GM21619 (cell line): ENCODE results near the gene KCNMB3.
A peak's percentile ranks its signal among the peaks of the same experiment; 100 is the strongest.
"Not testable (repeated sequence)": the region's sequence is repeated elsewhere in the genome, so short reads cannot be mapped to it uniquely, and the experiment has no call there.

Source experiments
- ATAC-seq: cut with Tn5 transposase; IDR thresholded peaks from one replicate; pipeline ENCODE4 v1.9.1; 2021; ENCODE audit not compliant: unreplicated experiment

The KCNMB3 gene, protein sequence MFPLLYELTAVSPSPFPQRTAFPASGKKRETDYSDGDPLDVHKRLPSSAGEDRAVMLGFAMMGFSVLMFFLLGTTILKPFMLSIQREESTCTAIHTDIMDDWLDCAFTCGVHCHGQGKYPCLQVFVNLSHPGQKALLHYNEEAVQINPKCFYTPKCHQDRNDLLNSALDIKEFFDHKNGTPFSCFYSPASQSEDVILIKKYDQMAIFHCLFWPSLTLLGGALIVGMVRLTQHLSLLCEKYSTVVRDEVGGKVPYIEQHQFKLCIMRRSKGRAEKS

DNA sequence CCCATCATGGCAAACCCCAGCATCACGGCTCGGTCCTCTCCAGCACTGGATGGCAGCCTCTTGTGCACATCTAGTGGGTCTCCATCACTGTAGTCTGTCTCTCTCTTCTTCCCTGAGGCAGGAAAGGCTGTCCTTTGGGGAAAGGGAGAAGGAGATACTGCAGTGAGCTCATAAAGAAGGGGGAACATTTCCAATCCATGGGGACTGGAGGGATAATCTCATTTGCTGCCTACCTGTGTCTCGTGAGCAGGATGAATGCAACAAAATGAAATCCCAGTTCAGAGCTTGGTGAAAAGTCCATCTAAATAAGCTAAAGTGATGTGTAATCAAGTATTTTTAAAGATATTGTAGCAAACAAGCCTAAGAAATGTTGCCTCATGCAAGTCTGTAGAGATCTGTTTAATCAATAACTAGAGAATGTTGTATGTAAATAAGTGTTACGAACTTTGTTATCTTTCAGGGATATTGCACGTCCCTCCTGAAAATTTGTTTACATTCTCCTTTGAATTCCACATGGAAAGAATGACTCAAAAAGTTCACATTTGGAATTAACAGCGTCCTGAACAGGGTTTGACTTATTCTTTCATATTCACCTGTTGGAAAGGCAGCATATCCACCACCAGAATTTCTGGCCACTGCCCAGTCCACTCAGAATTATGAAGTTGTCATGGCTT, at the start of gene KCNMB3:
KCNMB3 (minus strand) TSS at position 312 of the 674 bp plus-strand sequence; CDS start at position 188, 124 bp downstream.
- no peak for ATAC-seq

DNA sequence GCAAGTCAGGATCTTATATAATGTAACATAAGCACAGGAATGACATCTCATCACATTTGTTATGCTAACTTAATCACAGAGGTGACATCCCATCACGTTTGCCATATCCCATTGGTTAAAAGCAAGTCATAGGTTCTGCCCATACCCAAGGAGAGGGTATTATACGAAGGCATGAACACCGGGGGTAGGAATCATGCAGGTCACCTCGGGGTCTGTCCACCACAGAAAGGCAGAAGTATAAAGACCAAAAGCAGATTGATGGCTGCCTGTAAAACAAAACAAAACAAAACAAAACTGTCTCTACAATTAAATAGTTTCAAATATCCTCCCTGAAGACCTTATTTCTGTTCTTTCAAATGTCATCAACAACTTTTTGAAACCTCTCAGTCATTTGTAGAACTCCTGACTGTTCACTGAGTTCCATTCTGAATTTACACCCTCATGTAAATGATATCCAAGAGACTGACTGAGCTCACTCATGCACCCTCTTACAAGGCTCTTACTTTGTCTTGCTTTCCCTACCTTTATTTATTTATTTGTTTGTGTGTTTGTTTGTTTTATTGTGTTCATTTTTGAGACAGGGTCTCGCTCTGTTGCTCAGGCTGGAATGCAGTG, 49.2 kb upstream of the KCNMB3 start:
- peak; percentile 70 for ATAC-seq

DNA sequence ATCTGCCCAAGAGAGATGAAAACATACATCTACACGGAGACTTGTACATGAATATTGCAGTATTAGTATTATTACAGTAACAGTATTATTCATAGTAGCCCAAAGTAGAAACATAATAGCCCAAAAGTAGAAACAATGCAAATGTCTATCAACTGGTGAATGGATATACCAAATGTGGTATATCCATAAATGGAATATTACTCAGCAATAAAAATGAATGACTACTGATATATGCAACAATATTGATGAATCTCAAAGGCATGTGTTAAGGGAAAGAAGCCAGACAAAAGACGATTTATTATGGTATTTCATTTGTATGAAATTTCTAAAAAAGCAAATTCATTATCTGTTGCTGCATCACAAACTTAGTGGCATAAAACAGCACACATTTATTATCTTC, 48.4 kb upstream of the KCNMB3 start:
- ATAC-seq: no peak

DNA sequence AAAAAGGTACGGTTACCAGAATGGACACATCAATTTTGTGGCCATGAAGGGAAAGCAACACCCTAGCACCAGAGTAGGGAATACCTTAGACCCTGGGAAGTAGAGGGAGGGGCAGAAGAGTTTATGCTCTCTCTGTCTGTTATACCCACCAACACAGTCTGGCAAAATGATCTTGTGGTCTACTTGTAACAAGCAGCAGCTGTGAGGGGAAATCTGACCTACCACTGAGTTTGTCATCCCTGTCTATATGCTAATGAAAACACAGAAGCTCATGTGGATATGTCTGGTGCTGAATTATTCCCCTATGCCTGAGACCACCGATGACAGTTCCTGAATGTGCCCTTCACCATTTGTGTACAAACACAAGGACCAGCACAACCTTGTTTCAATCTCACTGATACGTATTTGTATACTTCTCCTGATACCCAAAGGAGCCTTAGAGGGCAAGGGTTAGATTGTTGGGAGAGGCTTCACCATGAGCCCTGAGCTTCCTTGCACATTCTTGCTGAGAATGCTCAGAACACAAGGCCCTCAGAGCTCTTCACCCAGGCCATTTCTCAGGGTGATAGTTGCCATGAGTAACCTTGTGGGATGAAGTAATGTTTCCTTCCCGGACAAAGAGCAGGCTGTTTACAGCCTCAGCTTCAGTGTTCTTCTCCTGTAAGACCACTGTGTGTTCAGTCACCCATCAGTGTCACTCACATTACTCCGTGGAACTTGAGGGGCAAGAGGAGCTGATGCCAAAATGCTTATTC, 47.2 kb upstream of the KCNMB3 start:
- ATAC-seq: no peak

DNA sequence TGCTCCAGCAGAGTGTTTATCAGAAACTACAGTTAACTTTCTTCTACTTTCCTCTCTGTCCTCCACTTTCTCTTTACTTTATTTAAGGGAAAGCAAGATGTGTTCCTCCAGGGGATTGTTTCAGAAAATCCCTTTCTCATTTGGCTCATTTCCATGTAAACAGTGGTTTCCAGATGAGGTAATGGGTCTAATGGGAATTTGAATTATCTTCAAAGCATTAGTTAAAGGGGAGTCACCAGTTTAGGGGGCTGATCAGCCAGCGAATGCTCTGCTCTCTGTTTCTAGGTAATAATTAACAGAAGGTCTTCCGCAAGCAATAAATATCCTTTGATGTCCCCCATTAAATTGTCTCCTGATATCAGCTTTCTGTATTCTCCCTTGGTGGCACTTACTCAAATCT, 41.5 kb upstream of the KCNMB3 start:
- no peak for ATAC-seq

DNA sequence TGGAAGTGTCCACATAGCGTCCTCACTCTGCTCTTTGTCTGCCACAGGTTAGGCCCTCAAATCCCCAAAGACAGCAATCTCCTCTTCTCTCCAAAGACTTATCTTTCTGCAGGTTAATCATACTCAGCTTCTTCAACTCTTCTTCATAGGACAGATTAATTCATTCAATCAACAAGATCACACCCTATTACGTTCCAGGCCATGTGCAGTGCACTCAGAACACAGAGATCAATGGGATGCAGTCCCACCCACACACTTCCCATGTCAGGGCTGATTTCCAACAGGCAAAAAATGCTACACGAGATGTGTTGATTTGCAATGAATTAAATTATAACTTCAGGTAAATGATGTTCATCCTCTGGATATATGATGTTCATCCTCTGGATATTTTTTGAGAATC, 38.4 kb upstream of the KCNMB3 start:
- ATAC-seq: no peak

DNA sequence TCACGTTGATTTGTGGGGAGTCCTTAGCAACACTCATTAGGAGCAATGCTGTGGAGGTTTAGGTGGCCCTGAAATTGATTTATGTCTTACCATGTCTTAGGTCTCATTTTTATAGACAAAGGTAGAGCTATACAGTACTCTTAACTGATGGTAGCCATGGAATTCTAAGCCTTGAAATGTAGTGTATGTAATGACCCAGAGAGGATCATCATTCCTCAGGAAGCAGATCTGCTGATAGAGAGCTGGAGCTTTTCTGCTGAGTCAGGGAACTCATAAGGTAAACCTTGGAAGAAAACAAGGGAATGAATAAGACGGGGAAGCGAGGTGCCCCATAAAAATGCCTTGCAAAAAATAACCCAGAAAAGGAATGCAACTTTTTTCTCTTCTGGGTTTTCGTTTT, 37.9 kb upstream of the KCNMB3 start:
- no peak for ATAC-seq

DNA sequence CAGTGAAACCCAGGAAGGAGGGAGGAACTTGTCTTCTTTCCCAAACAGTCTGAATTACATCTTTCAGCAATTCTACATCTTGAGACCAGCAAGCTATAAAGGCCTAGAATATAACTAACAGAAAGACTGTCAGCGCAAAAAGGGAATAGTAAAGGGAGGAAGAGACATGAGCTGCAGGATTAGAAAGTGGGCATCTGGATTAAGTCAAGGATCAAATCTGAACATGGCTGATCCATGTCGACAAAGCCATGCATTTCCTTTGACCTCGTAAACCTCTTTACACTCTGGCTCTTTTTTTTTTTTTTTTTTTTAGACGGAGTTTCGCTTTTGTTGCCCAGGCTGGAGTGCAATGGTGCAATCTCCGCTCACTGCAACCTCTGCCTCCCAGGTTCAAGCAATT, 35.4 kb upstream of the KCNMB3 start:
- no peak for ATAC-seq

DNA sequence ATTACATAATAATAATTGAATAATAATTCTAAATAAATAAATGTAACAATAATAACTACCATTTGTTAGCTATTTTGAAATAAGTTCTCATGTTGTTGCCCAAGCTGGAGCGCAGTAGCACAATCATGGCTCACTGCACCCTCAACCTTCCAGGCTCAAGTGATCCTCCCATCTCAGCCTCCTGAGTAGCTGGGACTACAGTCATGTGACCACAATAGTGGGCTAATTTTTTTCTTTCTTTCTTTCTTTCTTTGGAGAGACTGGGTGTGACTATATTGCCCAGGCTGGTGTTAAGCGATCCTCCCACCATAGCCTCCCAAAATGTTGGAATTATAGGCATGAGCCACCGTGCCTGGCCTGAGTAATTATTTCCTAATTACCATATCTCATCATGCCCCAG, 30.9 kb upstream of the KCNMB3 start:
- ATAC-seq: no peak

DNA sequence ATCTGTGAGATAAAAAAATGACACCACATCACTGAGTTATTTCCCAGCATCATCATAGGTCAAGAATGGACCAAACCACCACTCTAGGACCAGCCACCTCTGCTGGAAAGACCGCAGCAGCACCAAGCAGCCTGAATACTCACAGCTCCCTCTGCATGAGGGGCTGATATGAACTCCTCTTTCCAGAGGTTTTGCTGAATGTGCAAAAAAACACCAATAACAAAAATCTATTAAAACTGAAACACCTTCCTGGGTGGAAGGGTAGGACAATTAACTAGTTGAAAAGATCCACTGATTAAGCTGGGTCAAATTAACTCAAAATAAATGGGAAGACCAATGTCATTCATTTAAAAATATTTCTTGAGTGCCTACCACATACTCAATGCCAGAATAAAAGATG, 28.9 kb upstream of the KCNMB3 start:
- ATAC-seq: no peak

DNA sequence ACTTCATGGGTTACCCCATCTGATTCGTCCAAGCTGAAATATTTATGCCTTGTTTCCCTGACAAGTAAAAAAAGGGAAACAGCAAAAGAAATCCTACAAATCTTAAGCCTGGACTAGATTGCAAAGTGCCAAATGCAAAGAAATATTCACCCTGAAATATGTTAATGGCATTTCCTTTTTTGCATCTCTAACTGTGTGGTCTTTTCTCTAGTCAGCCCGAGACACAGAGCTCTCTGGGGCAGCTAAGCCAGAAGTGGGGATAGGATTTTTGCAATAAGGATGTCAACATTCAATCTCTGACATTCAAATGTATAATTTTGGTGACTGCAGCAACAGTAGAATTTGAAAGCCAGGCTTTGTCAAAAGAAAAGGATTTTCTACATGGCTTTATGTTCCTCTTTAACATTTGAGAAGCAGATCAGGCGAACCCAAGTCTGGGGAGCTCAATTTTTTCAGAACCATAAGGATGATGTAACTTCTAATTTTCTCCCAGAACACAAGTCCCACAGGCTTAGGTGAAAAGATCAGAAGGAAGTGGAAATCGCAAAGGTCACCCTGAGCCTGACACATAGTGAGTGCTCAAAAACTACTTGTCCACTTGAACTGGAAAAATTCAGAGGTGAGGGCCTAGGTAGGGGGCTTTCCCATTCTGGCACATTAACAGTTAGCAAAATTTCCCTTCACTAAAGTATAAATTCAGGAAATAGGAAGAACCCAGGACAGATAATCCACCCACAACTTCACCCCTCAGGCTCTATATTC, 28.2 kb upstream of the KCNMB3 start:
- ATAC-seq: no peak

DNA sequence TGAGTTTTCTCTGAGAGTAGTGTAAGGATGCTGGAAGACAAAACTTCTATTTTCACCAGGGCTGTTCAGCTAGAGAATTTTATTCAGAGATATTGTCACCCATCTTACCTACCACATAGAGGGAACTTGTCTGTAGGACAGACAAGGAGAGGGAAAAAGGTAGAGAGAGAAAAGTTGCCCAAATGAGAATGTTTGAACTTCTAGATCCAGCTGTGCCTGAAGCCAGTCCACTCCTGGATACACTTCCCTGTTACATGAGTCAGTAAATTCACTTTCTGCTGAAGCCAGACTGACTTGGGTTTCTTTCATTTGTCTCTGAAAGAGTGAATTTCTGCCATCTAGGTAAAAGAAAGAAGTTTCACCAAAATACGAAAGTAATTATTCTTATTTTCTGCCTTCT, 27.2 kb upstream of the KCNMB3 start:
- no peak for ATAC-seq

DNA sequence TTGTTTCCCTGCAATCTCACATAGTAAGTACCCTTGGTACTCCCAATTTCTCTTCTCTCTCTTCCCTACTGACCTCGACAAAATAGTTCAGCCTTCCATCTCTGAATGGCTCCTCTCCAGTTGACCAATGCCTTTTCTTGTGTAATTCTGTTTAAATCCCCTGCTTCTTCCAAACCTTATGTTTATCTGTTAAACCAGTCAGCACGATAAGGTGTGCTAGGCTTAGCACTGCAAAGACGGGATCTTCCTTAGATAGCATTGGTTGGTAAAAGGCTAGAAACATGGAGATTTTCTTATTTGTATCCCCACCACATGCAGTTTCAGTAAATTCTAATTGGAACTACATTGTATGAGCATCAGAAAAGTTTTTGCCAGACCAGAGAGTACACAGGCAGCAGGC, 25.8 kb upstream of the KCNMB3 start:
- no peak for ATAC-seq

DNA sequence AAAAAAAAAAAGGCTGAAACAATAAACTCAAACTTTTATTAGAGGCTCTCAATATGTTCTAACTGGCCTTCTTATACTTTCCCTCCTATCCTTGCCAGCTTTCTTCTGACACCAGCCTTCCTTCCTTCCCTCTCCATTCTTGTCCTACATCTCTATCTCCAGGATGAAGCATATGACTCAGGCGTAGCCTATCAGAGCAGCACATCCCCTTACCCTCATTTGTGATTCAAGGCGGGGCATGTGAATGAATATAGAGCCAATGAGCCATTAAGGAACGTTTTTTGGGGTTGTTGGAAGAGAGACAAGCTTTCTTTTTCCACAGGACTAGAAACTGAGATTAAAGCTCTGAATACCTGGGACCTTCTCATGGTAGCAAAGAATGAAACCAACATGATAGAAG, 25.1 kb upstream of the KCNMB3 start:
- ATAC-seq: no peak

DNA sequence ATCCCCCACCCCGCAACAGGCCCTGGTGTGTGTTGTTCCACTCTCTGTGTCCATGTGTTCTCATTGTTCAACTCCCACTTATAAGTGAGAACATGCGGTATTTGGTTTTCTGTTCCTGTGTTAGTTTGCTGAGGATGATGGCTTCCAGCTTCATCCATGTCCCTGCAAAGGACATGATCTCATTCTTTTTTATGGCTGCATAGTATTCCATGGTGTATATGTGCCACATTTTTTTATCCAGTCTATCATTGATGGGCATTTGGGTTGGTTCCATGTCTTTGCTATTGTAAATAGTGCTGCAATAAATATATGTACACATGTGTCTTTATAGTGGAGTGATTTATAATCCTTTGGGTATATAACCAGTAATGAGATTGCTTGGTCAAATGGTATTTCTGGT, 23.5 kb upstream of the KCNMB3 start:
- ATAC-seq: not testable (repeated sequence)

DNA sequence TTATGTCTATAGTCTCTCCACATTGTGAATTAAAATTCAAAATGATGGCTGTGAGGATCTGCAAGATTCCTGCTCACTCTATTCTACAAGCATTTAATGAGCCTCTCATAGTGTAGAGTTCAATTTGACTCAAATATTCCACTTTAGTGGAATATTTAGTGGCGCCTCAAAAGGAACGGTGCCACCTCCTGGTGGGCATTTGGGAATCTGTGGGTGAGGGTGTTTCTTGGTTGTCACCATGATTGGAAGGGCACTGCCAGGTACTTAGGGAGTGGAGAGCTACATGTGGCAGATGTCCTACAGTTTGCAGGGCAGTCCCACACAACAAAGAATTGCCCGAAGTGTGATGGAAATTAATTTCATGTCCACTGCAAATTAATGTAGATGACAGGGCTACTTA, 21.5 kb upstream of the KCNMB3 start:
- no peak for ATAC-seq

DNA sequence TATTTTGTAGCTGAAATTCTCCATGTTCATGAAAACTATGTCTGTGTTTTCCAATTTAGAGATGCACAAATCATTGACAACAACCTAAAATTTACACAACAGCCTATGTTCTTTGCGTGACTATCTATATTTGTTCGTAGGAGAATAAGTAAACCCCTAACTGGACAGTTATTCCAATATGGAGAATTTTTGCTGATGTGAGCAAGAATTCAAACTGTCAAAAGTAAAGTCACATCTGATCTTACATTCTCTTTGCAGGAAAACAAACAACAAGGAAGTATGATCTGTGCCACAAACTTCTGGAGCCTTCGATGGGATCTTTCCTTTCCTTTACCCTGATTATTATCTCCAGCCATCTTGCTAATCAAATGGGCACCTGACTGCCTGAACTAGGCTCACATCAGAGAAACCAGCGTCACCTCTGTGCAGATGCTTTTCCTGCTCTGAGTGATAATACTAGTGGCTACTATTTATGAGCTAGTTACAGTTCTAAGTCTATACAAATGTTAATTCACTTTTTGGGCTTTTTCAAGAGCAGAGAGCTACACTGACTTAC, 18.3 kb upstream of the KCNMB3 start:
- ATAC-seq: no peak

DNA sequence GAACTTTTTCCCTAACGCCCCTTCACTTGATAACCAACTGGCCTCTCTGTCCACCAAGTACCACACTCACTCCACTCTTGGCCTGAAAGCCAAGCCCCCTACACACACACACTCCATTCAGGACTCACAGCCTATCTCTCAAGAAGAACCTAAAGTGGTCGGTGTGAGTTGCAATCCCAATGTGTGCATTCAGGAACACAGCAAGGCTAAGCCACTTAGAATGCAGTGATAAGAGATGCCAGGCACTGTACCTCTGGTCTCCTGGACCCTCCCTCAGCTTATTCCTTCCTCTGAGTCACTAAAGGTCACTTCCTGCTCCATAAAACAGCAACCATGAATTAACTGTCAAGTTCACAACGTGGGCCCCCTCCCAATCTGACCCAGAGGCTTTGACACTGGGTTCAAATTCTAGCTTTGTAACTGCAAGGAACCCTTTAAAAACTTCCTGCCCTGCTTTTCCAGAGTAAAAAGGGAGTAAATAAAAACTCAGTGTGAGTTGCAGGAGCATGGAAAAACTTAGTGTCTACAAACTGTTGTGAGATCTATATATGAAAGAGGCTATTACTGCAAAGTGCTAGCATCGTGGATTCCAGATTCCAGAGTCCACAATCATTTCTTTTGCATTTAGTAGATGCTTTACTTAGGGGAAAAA, 17.6 kb upstream of the KCNMB3 start:
- ATAC-seq: no peak

DNA sequence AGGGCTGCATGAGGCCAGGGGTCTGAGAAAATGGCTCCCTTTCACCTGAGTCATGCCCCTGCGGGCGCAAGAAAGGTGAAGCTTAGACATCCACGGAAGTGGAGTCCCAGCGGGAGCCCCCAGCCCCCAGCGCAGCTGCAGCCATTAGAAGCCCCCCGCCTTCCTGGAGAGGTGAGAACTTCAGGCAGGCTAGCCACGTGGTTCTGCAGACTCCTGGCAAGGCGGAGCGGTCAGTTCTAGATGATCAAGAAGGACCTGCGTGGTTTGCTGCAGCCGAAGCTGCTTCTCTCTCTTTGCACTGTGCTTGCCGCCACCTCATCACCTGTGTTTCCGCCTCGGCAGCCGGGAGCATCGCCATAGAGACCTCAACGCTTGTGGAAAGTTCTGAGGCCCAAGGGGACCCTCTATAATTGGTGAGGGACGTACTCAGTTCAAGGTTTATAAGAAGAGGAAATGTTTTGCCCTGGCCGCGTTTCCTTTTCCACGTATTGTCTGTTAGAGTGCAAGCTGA, 15.8 kb upstream of the KCNMB3 start:
- no peak for ATAC-seq

DNA sequence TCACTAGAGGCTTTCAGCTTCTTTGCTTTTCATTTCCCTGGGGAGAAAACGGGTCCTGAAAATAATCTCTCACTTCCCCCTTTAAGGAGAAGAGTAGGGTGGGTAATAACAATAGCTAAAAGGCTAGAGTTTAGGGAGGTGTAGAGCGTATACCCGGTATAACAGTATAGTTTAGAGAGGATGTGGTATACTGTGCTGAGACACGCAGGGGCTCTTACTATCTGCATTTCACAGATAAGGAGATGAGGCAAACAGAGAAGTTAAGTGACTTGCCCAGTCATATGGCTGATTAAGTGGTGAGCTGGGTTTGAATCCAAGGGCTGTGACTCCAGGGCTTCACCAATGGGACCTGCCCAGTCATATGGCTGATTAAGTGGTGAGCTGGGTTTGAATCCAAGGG, 15.0 kb upstream of the KCNMB3 start:
- peak; percentile 57 for ATAC-seq
